Activated CD4-positive, alpha-beta T cell treated with anti-CD3 and anti-CD28 coated beads, Interleukin-10, Interleukin-2, amounts not matched to agents 100 ng/mL and 50 ng/mL, durations not matched to agents 16 hours and 8 hours (primary cell): ENCODE data around the gene IL4I1.

Source experiments
- DNase-seq: peaks from one replicate; pipeline ENCODE4 v3.0.0-alpha.2; 2020

IL4I1 gene

DNA sequence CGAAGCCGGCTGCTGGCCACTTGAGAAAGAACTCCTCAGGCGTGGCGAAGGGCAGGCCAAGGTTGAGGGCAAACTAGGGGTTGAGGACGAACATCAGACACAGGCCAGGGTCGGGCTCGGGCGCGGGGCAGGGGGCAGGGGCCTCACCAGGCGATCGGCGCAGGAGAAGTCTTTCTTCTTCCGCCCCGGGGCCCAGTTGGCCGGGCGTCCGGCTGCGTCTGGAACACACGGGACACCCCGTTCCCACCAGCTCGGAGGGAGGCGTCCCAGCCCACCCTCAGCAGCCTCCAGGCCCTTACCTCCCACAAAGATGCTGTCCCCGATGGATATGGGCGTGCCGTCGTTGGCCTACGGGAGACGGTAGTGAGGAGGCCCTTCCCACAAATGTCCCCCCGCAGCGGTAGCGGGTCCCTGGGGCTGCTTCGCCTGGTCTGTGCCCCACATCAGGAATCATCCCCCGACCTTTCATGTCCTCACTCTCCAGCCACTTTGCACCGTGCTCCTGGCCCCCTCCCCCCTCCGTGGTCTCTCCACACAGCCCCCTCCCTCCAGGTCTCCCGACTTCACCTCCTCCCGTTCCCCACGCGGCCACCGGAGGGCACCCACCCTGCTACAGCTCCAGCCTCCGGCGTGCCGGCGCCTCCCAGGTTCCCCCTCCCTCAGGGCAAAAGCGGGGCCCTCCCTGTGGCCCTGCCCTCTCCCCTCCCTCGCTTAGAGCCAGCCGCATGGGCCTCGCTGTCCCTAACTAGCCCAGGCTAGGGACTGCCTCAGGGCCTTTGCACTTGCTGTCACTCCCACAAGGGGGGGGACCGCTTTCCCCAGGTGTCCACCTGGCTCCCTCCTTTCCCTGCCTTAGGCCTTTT, 34.1 kb downstream of the IL4I1 start:
- no peak for DNase-seq

DNA sequence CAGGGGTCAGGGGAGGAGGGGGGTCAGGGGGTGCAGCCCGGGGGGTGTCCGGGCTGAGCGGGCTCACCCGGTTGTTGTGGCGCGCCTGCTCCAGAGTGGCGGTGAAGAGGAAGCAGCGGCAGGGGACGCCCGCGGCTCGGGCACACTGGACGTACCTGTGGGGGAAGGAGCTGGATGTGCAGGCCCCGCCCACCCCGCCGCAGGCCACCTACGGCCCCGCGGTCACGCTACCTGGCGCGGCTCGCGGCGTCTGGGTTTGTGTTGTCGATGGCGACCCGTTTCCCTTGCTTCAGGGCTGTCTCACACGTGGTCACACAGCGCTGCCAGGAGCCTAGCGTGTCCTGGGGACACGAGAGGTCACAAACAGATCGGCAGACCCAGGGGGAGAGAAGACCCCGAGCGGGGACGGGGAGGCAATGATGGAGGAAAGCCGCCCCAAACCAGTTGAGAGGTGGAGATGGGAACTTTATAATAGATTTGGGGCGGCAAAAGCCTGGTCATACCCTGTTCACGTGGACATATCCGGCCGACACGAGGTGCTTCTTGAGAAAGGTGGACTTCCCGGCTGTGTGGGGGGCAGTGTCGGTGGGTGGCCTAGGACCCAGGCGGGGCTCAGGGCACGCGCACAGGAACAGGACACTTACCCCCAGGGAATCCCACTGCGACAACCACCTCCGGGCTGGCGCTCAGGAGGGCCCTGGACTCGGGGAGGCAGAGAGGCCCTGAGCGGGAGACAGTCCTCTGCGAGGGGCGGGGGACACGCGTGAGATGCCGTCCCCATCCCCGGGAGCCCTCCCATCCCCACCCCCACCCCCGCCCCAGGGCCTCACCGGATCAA, 34.9 kb downstream of the IL4I1 start:
- no peak for DNase-seq

DNA sequence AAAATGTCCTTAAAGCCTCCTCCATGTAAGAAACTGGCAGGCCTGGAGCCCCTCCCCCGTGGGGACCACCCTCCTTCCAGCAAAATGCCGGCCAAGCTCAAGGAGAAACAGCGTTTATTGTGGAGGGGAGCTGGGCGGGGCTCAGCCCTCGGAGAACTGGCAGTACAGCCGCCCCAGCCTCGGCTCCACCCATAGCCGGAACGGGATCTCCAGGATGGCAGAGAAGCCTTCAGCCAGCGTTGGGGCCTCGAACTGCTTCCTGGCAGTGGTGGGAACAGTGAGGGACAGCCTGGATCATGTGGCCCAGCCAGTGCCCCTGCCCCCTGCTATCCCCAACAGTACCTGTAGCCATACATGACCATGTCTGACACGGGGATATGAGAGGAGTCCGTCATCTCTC, 35.6 kb downstream of the IL4I1 start:
- DNase-seq = no peak

DNA sequence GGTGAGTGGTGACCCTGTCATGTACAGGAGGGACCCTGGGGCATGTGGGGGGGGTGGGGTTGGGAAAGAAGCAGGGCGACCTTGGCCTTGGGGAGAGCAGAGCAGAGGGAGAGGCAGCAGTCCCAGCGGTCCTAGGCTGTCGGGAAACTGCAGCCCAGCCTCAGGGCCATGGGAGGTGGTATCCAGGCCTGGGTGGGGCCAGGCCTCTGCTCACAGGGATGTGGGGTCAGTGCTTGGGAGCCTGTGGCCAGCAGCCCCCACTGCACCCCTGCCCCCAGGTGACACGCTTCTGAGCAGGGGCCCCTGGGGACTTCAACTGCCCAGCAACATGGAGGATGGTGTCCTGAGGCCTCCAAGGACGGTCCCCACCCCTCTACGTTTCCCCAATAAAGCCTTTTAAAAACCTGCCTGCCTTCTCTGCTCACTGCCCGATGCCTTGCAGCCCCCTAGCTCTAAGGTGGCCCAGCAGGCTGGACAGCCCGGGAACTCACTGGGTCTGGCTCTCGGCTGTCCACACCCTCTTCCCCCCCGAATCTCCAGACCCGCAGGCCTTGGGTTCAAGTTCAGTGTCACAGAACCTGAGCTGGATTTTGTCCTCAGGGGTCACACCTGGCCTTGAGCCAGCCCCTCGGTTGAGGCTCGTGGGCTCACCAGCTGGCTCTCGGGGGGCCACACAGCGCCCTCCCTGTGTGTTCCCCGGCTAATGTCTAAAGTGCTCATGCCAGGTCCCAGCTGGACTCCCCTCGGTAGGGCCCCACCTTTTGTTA, 36.2 kb downstream of the IL4I1 start:
- DNase-seq = no peak

DNA sequence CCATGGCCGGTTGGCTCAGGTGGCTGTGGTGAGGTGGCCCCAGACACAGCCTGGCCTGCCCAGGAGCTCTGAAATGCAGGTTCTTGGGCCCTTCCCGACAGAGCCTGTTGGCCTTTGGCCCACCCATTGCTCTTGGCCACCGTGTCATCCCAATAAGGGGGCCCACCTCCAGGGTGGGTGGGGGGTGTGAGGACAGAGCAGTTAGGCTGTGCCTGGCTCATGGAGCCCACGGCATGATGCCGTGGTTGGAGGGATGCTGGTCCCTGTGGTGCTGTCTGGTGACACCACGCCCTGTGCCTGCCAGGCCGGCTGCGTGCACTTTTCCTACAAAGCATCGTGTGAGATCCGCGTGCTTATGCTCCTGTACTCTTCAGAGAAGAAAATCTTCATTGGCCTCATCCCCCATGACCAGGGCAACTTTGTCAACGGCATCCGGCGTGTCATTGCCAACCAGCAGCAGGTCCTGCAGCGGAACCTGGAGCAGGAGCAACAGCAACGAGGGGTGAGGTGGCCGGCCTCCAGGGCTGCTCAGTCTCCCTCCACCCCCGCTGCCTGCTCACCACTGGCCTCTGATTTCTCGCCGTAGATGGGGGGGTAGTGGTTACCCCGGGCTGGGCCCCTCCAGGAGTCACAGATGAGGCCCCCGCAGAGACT, 36.9 kb downstream of the IL4I1 start:
- DNase-seq = no peak

DNA sequence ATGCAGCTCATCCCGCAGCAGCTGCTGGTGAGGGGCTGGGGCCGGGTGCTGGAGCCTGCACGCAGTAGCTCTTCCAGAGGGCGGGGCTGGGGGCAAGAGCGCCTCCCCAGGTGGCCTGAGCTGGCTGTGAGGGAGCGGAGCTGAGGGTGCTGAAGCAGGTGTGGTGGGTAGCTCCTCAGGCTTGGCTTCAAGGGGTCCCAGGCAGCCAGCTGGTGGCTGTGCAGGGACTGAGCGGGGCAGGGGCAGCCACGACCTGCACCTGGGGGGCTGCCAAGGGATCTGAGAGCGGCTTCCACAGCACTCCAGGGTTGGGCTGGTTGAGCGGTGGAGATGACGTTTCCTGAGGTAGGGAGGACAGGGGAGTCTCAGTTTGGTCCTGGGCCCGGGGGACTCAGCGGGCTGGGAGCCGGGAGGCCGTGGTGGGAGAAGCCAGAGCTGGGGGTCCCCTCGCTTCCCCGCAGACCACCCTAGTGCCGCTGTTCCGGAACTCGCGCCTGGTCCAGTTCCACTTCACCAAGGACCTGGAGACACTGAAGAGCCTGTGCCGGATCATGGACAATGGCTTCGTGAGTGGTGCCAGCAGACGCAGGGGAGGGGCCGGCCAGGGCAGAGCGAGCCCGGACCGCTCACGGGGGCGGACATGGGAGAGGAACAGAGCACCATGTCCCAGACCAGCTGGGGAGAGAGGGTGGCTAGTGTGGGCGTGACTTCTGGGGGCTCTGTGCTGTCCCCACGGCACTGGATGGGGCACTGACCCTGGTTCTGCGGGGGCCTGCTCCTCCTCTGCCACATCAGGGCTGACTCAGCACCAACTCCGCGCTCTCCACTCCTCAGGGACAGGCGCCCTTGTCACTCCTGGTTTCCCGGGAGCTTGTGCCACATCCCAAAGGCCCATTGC, 38.4 kb downstream of the IL4I1 start:
- no peak for DNase-seq

DNA sequence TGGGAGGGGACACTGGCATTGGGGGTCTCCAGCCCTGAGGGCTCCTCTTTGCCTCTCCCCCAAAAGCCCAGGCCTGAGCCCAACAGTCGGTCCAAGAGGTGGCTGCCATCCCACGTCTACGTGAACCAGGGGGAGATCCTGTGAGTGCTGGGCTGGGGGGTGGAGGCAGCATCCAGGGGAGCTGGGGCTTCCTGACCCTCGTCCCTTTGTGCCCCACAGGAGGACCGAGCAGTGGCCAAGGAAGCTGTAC, 38.9 kb downstream of the IL4I1 start:
- no peak for DNase-seq

DNA sequence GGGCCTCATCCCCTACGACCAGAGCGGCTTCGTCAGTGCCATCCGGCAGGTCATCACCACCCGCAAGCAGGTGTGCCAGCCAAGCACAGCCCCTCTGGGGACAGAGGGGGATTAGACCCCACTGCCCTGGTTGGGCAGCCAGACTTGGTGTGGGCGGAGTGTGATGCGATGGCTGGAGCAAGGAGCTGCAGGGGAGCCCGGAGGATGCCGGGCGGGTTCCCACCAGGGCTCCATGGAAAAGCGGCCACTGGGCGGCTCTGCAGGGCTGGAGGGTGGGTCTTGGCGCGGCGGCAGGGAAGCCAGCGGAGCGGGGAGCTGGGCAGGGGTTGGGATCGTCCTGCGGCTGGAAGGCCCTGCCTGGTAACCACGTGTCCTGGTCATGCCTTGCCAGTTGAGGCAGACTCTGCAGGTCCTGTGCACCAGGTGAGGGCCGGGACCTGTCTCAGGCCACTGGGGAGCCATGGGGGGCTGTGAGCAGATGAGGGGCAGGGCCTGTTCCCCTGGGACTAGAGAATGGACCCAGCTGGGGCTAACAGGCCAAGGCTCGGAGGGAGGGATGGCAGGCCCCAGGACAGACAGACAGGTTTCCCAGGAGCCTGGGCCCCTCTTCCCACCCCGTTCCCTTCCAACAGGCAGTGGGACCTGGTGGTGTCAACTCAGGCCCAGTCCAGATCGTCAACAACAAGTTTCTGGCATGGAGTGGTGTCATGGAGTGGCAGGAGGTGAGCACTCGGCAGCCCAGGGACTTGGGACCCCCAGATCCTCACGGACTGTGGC, 39.4 kb downstream of the IL4I1 start:
- DNase-seq = no peak

DNA sequence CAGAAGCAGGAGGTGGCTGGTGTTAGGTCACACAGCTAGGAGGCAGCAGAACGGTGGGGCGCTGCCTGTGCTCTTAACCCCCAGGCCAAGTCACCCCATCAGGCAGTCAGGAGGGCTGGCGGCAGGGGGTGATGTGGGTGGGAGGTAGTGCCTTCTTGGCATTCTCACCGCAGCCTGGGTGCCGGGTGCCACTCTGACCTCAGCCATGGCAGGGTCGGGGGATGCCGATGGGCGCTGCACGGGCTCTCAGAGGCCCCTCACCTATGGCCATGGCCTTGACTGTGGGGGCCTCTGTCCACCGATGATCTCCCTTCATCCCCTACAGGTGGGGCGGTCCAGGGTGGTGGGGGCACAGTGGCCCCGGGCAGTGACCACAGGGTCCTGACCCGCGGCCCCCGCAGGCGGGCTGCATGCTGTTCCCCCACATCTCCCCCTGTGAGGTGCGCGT, 40.1 kb downstream of the IL4I1 start:
- no peak for DNase-seq

DNA sequence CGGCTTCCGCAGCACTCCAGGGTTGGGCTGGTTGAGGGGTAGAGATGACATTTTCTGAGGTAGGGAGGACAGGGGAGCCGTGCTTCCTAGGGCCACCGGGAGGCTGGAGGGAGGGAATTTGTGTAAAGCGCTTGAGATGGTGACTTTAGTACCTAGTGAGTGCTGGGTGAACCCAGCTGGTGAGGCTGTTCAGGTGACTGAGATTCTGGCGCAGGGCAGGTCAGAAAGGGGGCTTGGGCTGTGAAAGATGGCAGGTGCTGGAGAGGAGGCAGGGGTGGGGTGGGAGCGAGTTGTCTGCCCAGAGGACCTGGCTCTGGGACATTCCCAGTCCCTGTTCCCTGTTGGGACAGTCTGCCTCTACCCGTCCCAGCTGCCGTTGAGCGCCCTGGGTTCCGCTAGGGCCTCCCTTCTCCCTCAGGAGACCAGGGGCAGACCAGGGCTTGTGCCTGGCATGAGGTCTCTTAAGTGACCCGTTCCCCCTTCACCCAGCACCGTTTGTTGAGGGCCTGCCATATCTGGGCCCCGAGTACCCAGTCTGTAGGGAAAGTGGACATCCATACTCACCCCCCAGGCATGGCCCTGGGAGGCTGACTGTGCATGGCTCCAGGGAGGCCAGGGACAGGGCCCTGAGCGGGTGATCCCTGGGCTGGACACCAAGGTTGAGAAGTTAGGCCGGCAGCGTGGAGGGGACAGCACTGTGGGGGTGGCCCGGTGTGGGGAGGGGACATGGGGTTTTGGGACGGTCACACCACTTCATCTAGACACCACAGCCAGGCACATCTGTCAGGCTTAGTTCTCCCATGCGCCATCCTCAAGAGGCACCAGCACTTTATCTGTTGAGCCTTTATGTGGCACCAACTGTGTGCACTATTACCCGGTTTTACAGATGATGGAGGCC, 40.8 kb downstream of the IL4I1 start:
- DNase-seq = no peak

DNA sequence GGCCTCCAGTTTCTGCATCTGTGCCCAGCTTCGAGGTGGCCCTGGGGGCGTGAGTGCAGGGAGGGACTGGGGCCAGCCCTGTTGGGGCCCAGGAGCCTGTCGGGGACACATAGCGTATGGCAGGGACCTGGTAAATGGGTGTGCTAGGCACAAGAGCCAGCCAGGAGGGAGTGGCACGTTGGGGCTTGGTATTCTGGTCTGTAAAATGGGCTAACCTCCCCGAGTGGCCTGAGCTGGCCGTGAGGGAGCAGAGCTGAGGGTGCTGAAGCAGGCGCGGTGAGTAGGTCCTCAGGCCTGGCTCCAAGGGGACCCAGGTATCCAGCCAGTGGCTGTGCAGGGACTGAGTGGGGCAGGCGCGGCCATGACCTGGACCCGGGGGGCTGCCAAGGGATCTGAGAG, 41.4 kb downstream of the IL4I1 start:
- no peak for DNase-seq

DNA sequence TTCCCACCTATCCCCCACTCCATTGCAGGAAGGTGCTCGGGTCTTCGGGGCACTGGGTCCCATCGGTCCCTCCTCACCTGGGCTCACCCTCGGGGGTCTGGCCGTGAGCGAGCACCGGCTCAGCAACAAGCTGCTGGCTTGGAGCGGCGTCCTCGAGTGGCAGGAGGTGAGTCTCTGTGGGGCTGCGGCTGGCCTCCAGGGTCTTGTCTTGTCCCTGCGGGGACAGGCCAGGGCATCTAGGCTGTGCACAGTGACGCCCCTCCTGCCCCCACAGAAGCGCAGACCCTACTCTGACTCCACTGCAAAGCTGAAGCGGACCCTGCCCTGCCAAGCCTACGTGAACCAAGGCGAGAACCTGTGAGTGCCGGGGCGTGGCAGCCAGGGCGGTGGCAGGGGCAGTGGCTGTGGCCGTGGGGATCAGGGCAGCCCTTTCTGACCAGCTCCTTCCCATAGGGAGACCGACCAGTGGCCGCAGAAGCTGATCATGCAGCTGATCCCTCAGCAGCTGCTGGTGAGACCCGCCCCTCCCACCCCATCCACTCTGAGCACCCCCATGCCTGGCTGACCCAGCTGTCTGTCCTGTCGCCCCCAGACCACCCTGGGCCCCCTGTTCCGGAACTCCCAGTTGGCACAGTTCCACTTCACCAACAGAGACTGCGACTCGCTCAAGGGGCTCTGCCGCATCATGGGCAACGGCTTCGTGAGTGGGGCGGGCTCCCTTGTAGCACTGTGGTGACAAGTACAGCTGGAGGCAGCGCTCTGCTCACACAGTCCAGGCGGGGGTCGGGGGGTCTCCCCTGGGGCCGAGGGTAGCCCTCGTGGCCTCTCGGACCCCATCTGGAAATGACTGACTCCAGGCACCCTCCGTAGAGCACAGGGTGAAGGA, 42.1 kb downstream of the IL4I1 start:
- no peak for DNase-seq

DNA sequence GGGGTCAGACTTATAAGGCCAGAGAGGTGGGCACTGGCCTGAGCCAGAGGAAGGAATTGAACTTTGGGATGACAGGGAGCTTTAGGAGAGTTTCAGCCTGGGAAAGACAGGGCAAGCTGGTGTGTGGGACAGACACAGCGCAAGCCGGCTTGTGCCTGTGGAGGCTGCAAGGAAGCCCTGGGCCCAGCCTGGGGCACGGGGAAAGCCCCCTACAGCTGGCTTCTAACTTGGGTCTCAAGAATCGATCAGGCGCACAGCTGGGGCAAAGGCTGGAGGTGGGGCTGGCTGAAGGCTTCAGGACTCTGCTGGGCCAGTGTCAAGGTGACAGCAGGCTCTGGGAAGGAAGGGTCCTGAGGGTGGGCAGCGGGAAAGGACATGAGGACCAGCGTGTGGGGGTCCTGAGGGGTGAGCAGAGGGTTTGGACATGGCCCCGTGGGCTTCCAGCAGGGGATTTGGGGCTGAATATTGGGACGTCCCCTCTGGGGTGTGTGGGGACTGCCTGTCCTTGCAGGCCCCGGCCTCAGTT, 42.8 kb downstream of the IL4I1 start:
- no peak for DNase-seq

DNA sequence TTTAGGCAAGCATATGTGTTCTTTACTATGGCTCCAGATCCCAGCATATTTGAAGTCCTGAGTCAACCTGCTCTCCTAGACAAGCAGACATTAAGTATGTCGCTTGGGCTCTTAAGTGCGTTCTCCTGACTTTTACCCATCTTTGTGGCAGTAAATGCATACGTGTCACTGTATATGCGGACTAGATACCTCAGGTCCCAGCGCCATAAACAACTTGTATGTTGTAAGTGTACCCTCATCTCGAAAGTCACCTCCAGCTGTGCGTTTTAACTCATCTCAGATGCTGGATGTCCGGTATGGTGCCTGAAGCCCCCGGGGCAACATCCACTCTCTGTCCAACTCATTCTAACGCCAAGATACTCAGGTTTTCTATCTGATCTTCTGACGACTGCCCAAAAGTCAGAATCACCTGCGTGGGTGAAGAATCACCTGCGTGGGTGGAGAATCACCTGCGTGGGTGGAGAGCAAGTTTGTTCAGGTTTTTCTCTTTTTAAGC, 44.0 kb downstream of the IL4I1 start:
- DNase-seq = no peak

DNA sequence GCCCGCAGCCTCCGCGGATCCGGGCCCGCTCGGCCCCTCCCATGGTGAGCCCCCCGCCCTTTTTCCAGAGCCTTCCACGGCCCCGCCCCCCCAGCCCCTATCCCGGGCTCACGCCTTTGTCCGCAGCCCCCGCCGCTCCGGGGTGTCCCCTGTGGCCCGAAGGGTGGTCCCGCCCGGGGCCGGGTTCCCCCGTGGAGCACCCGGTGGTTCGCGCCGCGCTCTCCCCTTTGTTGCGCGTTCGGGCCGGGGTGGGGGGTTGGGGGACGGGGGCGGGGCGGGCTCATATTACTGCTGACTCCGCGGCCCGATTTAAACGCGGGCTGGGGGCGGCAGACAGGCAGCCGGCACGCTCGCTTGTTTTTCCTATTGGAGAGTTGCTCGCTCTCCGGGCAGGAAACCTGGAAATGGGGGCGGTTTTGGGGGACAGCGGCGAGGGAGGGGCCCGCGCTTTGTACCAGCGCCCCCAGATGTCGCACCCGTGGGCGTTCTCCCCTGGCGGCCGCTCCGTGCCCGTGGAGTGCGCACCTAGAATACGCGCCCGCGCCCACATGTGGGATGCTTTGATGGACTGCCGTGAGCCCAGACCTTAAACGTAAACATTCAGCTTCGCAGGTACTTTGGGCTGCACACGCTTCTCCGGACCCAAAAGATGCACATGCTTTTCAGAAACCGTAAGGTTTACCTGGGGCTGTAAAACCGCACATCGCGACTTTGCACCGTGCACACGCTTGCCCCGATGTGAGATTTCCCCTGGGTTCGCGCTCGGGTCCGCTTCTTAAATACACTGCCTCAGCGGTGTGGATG, 45.0 kb downstream of the IL4I1 start:
- DNase-seq = no peak

DNA sequence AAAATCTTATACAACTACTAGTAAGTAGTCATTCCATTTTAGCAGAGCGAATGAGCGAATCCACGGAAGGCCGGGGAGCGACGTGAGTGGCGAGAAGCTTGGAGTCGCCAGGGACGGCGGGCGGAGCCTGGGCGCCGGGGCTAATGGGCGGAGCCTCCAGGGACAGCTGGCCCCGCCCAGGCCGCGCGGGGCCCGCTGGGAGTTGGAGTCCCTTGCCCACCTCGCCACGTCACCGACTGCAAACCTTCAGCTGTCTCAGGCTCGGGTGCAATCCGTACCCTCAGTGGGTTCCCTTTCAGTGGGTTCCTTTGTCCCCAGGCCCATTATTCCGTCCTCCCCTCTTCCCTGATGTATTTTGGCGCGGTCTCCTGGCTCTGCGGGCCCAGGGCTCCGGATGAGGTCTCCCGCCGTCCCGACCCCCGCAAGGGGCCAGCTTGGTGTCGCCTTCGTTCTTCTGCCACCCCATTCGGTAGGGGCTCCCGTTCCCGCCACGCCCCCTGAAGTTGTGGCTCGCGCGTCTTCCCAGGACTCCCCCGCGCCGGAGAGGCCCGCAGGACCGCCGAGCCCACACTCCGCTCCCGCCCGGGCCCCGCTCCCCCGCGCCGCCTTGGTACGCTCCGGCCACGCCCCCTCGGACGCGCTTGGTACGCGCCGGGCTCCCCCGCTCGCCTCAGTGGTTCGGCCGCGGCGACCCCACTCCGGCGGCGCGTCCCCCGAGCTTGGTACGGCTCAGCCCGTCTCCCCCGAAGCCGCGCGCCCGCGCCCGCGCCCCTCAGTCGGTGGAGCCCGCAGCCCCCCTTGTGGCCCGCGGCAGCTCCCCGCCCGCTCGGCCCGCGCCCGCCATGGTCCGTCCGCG, 46.0 kb downstream of the IL4I1 start, which contains the start of gene PTOV1:
TSS of gene PTOV1 (plus strand) at position 673 of the 856 bp plus-strand sequence.
- peak; percentile 92 for DNase-seq

DNA sequence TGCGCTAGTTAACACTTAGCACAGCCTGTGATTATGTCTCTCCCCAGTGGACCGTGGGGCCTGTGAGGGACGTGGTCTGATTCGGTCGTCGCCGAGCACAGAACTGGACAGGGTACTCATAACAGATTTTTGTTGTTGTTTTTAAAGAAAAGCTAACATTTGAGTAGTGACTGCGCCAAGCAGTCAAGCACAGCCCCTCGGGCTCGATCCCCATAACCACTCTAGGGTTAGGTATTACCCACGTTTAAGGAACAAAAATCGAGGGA, 46.5 kb downstream of the IL4I1 start:
- DNase-seq = no peak
